ENCODE measurements around the gene TNFAIP6.
"Not testable (repeated sequence)": the region's sequence is repeated elsewhere in the genome, so short reads cannot be mapped to it uniquely, and the experiment has no call there.

Gene TNFAIP6

GRCh38 chr2:151357359-151357758, at the start of gene TNFAIP6:
TNFAIP6 (plus strand) TSS chr2:151357592; CDS start chr2:151357667, 75 bp downstream.
- in situ Hi-C loops (cut with MboI; ENCODE audit: low pct_unique_long_range_greater_than_20kb, low sequenced_read_pairs), result no loop called here

GRCh38 chr2:151310313-151310712, 47.1 kb upstream of the TNFAIP6 start:
- DNase-seq; in situ Hi-C loops (cut with MboI; ENCODE audit: low pct_unique_long_range_greater_than_20kb, low sequenced_read_pairs): not testable (repeated sequence)

More at GRCh38 chr2:151357359-151357758, at the start of gene TNFAIP6:
- no peak for DNase-seq

- DNase-seq; in situ Hi-C loops (cut with MboI; ENCODE audit: low pct_unique_long_range_greater_than_20kb, low sequenced_read_pairs): not testable (repeated sequence)
Measured at GRCh38 chr2:151312440-151312839, 45.0 kb upstream of the TNFAIP6 start.

- in situ Hi-C loops (cut with MboI; ENCODE audit: low pct_unique_long_range_greater_than_20kb, low sequenced_read_pairs), result no loop called here
- DNase-seq, result no peak
Measured at GRCh38 chr2:151315381-151315903, 42.0 kb upstream of the TNFAIP6 start.

- in situ Hi-C loops (cut with MboI; ENCODE audit: low pct_unique_long_range_greater_than_20kb, low sequenced_read_pairs), result no loop called here
- no peak for DNase-seq
Measured at GRCh38 chr2:151325581-151326095, 31.8 kb upstream of the TNFAIP6 start.

- in situ Hi-C loops (cut with MboI; ENCODE audit: low pct_unique_long_range_greater_than_20kb, low sequenced_read_pairs), result no loop called here
- no peak for DNase-seq
Measured at GRCh38 chr2:151326554-151326953, 30.8 kb upstream of the TNFAIP6 start.

GRCh38 chr2:151329998-151330397, 27.4 kb upstream of the TNFAIP6 start:
- DNase-seq, result no peak
- in situ Hi-C loops (cut with MboI; ENCODE audit: low pct_unique_long_range_greater_than_20kb, low sequenced_read_pairs), result no loop called here

GRCh38 chr2:151333083-151333482, 24.3 kb upstream of the TNFAIP6 start:
- no peak for DNase-seq
- in situ Hi-C loops (cut with MboI; ENCODE audit: low pct_unique_long_range_greater_than_20kb, low sequenced_read_pairs), result no loop called here

GRCh38 chr2:151334082-151334815, 23.1 kb upstream of the TNFAIP6 start:
- in situ Hi-C loops (cut with MboI; ENCODE audit: low pct_unique_long_range_greater_than_20kb, low sequenced_read_pairs), result no loop called here
- no peak for DNase-seq

GRCh38 chr2:151336863-151337371, 20.5 kb upstream of the TNFAIP6 start:
- in situ Hi-C loops (cut with MboI; ENCODE audit: low pct_unique_long_range_greater_than_20kb, low sequenced_read_pairs), result no loop called here
- DNase-seq, result no peak

GRCh38 chr2:151337643-151338042, 19.7 kb upstream of the TNFAIP6 start:
- in situ Hi-C loops (cut with MboI; ENCODE audit: low pct_unique_long_range_greater_than_20kb, low sequenced_read_pairs), result no loop called here
- no peak for DNase-seq

- no peak for DNase-seq
- in situ Hi-C loops (cut with MboI; ENCODE audit: low pct_unique_long_range_greater_than_20kb, low sequenced_read_pairs), result no loop called here
Measured at GRCh38 chr2:151338115-151338514, 19.3 kb upstream of the TNFAIP6 start.

- in situ Hi-C loops (cut with MboI; ENCODE audit: low pct_unique_long_range_greater_than_20kb, low sequenced_read_pairs), result no loop called here
- DNase-seq, result no peak
Measured at GRCh38 chr2:151343073-151343472, 14.3 kb upstream of the TNFAIP6 start.

- in situ Hi-C loops (cut with MboI; ENCODE audit: low pct_unique_long_range_greater_than_20kb, low sequenced_read_pairs); DNase-seq: not testable (repeated sequence)
Measured at GRCh38 chr2:151344191-151344590, 13.2 kb upstream of the TNFAIP6 start.

GRCh38 chr2:151344906-151345305, 12.5 kb upstream of the TNFAIP6 start:
- in situ Hi-C loops (cut with MboI; ENCODE audit: low pct_unique_long_range_greater_than_20kb, low sequenced_read_pairs), result no loop called here
- DNase-seq, result no peak

GRCh38 chr2:151347294-151347693, 10.1 kb upstream of the TNFAIP6 start:
- in situ Hi-C loops (cut with MboI; ENCODE audit: low pct_unique_long_range_greater_than_20kb, low sequenced_read_pairs), result no loop called here
- no peak for DNase-seq

GRCh38 chr2:151347906-151348305, 9.5 kb upstream of the TNFAIP6 start:
- DNase-seq, result no peak
- in situ Hi-C loops (cut with MboI; ENCODE audit: low pct_unique_long_range_greater_than_20kb, low sequenced_read_pairs), result no loop called here

- in situ Hi-C loops (cut with MboI; ENCODE audit: low pct_unique_long_range_greater_than_20kb, low sequenced_read_pairs), result no loop called here
- DNase-seq, result no peak
Measured at GRCh38 chr2:151350579-151351195, 6.7 kb upstream of the TNFAIP6 start.

GRCh38 chr2:151353995-151354394, 3.4 kb upstream of the TNFAIP6 start:
- in situ Hi-C loops (cut with MboI; ENCODE audit: low pct_unique_long_range_greater_than_20kb, low sequenced_read_pairs), result no loop called here

GRCh38 chr2:151354807-151355206, 2.6 kb upstream of the TNFAIP6 start:
- DNase-seq, result no peak
- in situ Hi-C loops (cut with MboI; ENCODE audit: low pct_unique_long_range_greater_than_20kb, low sequenced_read_pairs), result no loop called here

More at GRCh38 chr2:151353995-151354394, 3.4 kb upstream of the TNFAIP6 start:
- DNase-seq, result no peak

All from KBM-7 (cell line).